Gastroesophageal sphincter (tissue), 3 donors: ENCODE measurements around the gene MTRF1.

Source experiments
- CTCF ChIP-seq, 4 experiments: fragments of 200-600 bp in 2 of 4; fragments of 450-650 bp in 2 of 4; sonication (generic) in 1 of 4; IDR thresholded peaks; one replicate each; pipeline ENCODE4 v1.5.1; 2017 to 2019; ENCODE audit warnings: antibody characterized with exemption in 4 of 4, mild to moderate bottlenecking in 2 of 4, moderate library complexity in 2 of 4
- EP300 ChIP-seq: sonication (generic); formaldehyde crosslinking; IDR thresholded peaks from one replicate; pipeline ENCODE4 v1.6.1; 2017; ENCODE audit warnings: antibody characterized with exemption, mild to moderate bottlenecking

GRCh38 chr13:41284512-41285288, 21.3 kb upstream of the MTRF1 start:
- no peak for TF ChIP-seq CTCF (IDR thresholded peaks at IDR 0.05)
- no peak for TF ChIP-seq EP300
